Ishikawa (cell line): ENCODE results near the gene JMJD1C.

Experiments
- CEBPB ChIP-seq: IDR thresholded peaks from 2 replicates; pipeline ENCODE4 v1.6.1; 2012
- CREB1 ChIP-seq: IDR thresholded peaks from 2 replicates; pipeline ENCODE4 v1.6.1; 2012; ENCODE audit warnings: low read depth
- EGR1 ChIP-seq: IDR thresholded peaks from 2 replicates; pipeline ENCODE4 v1.6.1; 2012
- EP300 ChIP-seq: IDR thresholded peaks from 2 replicates; pipeline ENCODE4 v1.6.1; 2012; ENCODE audit warnings: borderline replicate concordance
- FOXM1 ChIP-seq: IDR thresholded peaks from 2 replicates; pipeline ENCODE4 v1.6.1; 2012; ENCODE audit warnings: low read depth, borderline replicate concordance
- NFIC ChIP-seq: IDR thresholded peaks from 2 replicates; pipeline ENCODE4 v1.6.1; 2012
- RAD21 ChIP-seq: IDR thresholded peaks from 2 replicates; pipeline ENCODE4 v1.6.1; 2012; ENCODE audit warnings: low read depth
- TAF1 ChIP-seq: IDR thresholded peaks from 2 replicates; pipeline ENCODE4 v1.6.1; 2012; ENCODE audit warnings: low read depth, mild to moderate bottlenecking
- TCF12 ChIP-seq: IDR thresholded peaks from 2 replicates; pipeline ENCODE4 v1.6.1; 2012; ENCODE audit warnings: low read depth
- TEAD4 ChIP-seq: IDR thresholded peaks from 2 replicates; pipeline ENCODE4 v1.6.1; 2012
- YY1 ChIP-seq: IDR thresholded peaks from 2 replicates; pipeline ENCODE4 v1.6.1; 2012; ENCODE audit warnings: low read depth
- ZBTB7A ChIP-seq: IDR thresholded peaks from 2 replicates; pipeline ENCODE4 v1.6.1; 2012; ENCODE audit warnings: low read depth
- TF ChIP-seq, protein P1 (sequence below): IDR thresholded peaks from 2 replicates; pipeline ENCODE4 v1.6.1; 2012
- TF ChIP-seq, protein P2 (sequence below): IDR thresholded peaks from 2 replicates; pipeline ENCODE4 v1.6.1; 2012; ENCODE audit warnings: low read depth, mild to moderate bottlenecking
- TF ChIP-seq, protein P3 (sequence below): IDR thresholded peaks from 2 replicates; pipeline ENCODE4 v1.6.1; 2012

The JMJD1C gene

DNA sequence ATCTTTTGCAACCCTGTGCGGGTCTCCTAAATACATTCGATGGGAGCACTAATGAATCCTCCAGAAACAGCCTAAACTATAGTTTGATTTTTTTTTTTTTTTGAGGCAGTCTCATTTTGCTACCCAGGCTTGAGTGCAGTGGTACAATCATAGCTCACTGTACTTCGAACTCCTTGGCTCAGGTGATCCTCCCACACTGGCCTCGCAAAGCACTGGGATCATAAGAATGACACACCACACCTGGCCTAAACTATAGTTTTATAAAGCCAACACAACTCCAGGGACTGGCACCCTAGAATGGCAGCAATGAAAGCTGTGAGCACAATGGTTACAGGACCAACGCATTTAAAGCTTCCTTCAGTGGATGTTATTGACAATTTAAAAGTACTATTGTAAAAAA lies 14.5 kb upstream of the JMJD1C start:
- TF ChIP-seq, protein P1, sequence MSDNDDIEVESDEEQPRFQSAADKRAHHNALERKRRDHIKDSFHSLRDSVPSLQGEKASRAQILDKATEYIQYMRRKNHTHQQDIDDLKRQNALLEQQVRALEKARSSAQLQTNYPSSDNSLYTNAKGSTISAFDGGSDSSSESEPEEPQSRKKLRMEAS: no peak
- TF ChIP-seq TAF1: no peak
- no peak for TF ChIP-seq FOXM1
- no peak for TF ChIP-seq TEAD4
- no peak for TF ChIP-seq NFIC
- TF ChIP-seq ZBTB7A: no peak
- TF ChIP-seq, protein P2, sequence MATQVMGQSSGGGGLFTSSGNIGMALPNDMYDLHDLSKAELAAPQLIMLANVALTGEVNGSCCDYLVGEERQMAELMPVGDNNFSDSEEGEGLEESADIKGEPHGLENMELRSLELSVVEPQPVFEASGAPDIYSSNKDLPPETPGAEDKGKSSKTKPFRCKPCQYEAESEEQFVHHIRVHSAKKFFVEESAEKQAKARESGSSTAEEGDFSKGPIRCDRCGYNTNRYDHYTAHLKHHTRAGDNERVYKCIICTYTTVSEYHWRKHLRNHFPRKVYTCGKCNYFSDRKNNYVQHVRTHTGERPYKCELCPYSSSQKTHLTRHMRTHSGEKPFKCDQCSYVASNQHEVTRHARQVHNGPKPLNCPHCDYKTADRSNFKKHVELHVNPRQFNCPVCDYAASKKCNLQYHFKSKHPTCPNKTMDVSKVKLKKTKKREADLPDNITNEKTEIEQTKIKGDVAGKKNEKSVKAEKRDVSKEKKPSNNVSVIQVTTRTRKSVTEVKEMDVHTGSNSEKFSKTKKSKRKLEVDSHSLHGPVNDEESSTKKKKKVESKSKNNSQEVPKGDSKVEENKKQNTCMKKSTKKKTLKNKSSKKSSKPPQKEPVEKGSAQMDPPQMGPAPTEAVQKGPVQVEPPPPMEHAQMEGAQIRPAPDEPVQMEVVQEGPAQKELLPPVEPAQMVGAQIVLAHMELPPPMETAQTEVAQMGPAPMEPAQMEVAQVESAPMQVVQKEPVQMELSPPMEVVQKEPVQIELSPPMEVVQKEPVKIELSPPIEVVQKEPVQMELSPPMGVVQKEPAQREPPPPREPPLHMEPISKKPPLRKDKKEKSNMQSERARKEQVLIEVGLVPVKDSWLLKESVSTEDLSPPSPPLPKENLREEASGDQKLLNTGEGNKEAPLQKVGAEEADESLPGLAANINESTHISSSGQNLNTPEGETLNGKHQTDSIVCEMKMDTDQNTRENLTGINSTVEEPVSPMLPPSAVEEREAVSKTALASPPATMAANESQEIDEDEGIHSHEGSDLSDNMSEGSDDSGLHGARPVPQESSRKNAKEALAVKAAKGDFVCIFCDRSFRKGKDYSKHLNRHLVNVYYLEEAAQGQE: no peak
- TF ChIP-seq EGR1: no peak

DNA sequence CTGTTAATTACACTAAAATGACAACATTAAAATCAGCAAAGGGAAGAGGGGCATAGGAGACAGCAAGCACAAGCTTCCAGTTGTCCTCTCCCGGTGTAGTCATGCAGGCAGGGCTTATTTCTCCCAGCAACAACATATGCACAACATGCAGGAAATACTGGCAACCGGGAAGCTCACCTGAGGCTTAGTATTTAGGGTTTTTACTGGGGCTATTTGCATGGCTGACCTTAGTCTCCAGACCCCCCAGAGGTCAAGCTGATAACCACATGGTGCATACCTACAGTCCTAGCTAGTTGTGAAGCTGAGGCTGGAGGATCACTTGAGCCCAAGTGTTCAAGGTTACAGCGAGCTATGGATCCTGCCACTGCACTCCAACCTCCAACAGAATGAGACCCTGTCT lies 12.8 kb upstream of the JMJD1C start:
- TF ChIP-seq, protein P1: no peak
- TF ChIP-seq CEBPB (no peak), TCF12 (no peak), TEAD4 (no peak), EP300 (no peak), YY1 (no peak)
- TF ChIP-seq, protein P2: no peak

DNA sequence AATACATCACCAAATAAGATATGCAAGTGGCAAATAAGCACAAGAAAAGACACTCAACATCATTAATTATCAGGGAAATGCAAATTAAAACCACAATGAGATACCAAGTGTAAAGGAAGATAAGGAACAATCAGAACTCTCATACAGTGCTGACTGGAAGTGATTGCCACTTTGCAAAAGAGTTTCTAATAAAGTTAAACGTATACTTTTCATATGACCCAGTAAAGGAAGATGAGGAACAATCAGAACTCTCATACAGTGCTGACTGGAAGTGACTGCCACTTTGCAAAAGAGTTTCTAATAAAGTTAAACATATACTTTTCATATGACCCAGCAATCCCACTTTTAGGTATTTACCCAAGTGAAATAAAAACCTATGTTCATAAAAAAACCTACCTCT lies 12.2 kb upstream of the JMJD1C start:
- TF ChIP-seq ZBTB7A (no peak), TAF1 (no peak), TCF12 (no peak), CREB1 (no peak), FOXM1 (no peak), TEAD4 (no peak), RAD21 (no peak), EGR1 (no peak), CEBPB (no peak), YY1 (no peak), NFIC (no peak)
- TF ChIP-seq, protein P3, sequence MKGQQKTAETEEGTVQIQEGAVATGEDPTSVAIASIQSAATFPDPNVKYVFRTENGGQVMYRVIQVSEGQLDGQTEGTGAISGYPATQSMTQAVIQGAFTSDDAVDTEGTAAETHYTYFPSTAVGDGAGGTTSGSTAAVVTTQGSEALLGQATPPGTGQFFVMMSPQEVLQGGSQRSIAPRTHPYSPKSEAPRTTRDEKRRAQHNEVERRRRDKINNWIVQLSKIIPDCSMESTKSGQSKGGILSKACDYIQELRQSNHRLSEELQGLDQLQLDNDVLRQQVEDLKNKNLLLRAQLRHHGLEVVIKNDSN: no peak
- TF ChIP-seq, protein P2: no peak
- TF ChIP-seq, protein P1: no peak

DNA sequence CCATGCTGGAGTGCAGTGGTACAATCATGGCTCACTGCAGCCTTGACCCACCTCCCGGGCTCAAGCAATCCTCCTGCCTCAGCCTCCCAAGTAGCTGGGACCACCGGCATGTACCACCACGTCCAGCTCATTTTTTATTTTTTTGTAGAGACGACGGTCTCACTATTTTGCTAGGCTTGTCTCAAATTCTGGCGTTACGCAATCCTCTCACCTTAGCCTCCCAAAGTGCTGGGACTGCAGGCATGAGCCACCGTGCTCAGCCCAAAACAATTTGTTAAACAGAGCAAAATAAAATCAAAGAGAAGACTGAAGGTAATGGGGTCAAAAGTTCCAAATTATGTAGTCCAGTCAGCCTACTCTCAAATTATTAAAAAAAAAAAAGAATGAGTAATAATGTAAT lies 8.7 kb upstream of the JMJD1C start:
- TF ChIP-seq, protein P1: no peak
- peak; percentile 85 for TF ChIP-seq CEBPB

DNA sequence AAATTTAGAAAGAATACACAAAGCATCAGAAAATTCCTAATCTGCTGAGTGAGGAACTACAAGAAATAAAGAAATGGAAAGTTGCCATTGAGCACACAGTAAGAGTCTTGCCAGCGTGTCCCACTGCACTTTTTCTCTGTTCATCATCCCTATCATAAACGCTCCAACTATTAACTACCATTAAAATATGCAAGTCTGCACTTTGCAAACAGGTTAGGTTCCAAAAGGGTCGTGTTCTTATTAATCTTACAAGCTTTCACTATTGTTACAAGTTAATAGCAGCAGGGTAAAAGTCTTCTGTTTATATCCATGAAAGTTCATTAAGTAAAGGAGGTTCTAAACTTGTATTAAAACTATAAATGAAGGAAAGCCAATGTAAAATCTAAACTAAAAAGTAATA lies 5.2 kb upstream of the JMJD1C start:
- TF ChIP-seq RAD21 (no peak), CREB1 (no peak), NFIC (no peak), CEBPB (no peak), TAF1 (no peak), TCF12 (no peak), ZBTB7A (no peak), EGR1 (no peak), EP300 (no peak), TEAD4 (no peak), YY1 (no peak), FOXM1 (no peak)
- TF ChIP-seq, protein P3: no peak
- TF ChIP-seq, protein P2: no peak
